ENCODE results near the gene C16orf46.

The C16orf46 gene

GRCh38 chr16:81076566-81077075, 417 bp downstream of the C16orf46 start:
- in situ Hi-C loops (cut with MboI; ENCODE audit: low sequenced_read_pairs): no loop called here

- in situ Hi-C loops (cut with MboI; ENCODE audit: low sequenced_read_pairs): no loop called here
Observed at GRCh38 chr16:81073560-81074330, 3.3 kb downstream of the C16orf46 start.

- in situ Hi-C loops (cut with MboI; ENCODE audit: low sequenced_read_pairs): no loop called here
Observed at GRCh38 chr16:81071805-81072204, 5.2 kb downstream of the C16orf46 start.

- in situ Hi-C loops (cut with MboI; ENCODE audit: low sequenced_read_pairs): no loop called here
Observed at GRCh38 chr16:81070979-81071378, 6.1 kb downstream of the C16orf46 start.

GRCh38 chr16:81069063-81069462, 8.0 kb downstream of the C16orf46 start:
- in situ Hi-C loops (cut with MboI; ENCODE audit: low sequenced_read_pairs): no loop called here

- in situ Hi-C loops (cut with MboI; ENCODE audit: low sequenced_read_pairs): no loop called here
Observed at GRCh38 chr16:81067166-81067565, 9.9 kb downstream of the C16orf46 start.

GRCh38 chr16:81066681-81067080, 10.4 kb downstream of the C16orf46 start:
- in situ Hi-C loops (cut with MboI; ENCODE audit: low sequenced_read_pairs): no loop called here

- in situ Hi-C loops (cut with MboI; ENCODE audit: low sequenced_read_pairs): no loop called here
Observed at GRCh38 chr16:81061871-81062608, 15.0 kb downstream of the C16orf46 start.

- in situ Hi-C loops (cut with MboI; ENCODE audit: low sequenced_read_pairs): no loop called here
Observed at GRCh38 chr16:81061307-81061640, 15.8 kb downstream of the C16orf46 start.

- in situ Hi-C loops (cut with MboI; ENCODE audit: low sequenced_read_pairs): no loop called here
Observed at GRCh38 chr16:81060576-81061306, 16.3 kb downstream of the C16orf46 start.

GRCh38 chr16:81053761-81054160, 23.3 kb downstream of the C16orf46 start:
- in situ Hi-C loops (cut with MboI; ENCODE audit: low sequenced_read_pairs): no loop called here

GRCh38 chr16:81042821-81043220, 34.2 kb downstream of the C16orf46 start:
- in situ Hi-C loops (cut with MboI; ENCODE audit: low sequenced_read_pairs): no loop called here

- in situ Hi-C loops (cut with MboI; ENCODE audit: low sequenced_read_pairs): no loop called here
Observed at GRCh38 chr16:81041696-81042095, 35.3 kb downstream of the C16orf46 start.

- in situ Hi-C loops (cut with MboI; ENCODE audit: low sequenced_read_pairs): no loop called here
Observed at GRCh38 chr16:81040842-81041241, 36.2 kb downstream of the C16orf46 start.

- in situ Hi-C loops (cut with MboI; ENCODE audit: low sequenced_read_pairs): no loop called here
Observed at GRCh38 chr16:81040131-81040530, 36.9 kb downstream of the C16orf46 start.

- in situ Hi-C loops (cut with MboI; ENCODE audit: low sequenced_read_pairs): no loop called here
Observed at GRCh38 chr16:81036751-81037350, 40.2 kb downstream of the C16orf46 start.

GRCh38 chr16:81035975-81036750, 40.9 kb downstream of the C16orf46 start:
- in situ Hi-C loops (cut with MboI; ENCODE audit: low sequenced_read_pairs): no loop called here

- in situ Hi-C loops (cut with MboI; ENCODE audit: low sequenced_read_pairs): no loop called here
Observed at GRCh38 chr16:81035398-81035974, 41.6 kb downstream of the C16orf46 start, which contains the start of gene ATMIN. Gene ATMIN, plus strand, starts transcription at chr16:81035842. Its CDS starts 29 bp downstream, at chr16:81035871.

GRCh38 chr16:81029930-81030604, 47.0 kb downstream of the C16orf46 start:
- in situ Hi-C loops (cut with MboI; ENCODE audit: low sequenced_read_pairs): no loop called here

Measured in HL-60/S4 treated with phorbol 12-myristate 13-acetate at 8.2 ng/mL for 4 days and 3 days (cell line).